ENCODE measurements around the gene ADARB2. TPM values are rescaled to one million over a fixed set of nuclear protein-coding genes. Genes with fewer than 3 reads are reported as not detected.

ADARB2 gene
- total and polyA plus RNA-seq, 7 donors: 0.05 to 0.39 (median 0.15) TPM; not detected in 2

GRCh38 chr10:1668399-1668798 is 68.9 kb downstream of the ADARB2 start:
- H3K4me1 ChIP-seq: no peaks in the 10 kb centered on the region
- no peaks in the 10 kb centered on the region for H3K36me3 ChIP-seq (ENCODE audit: insufficient read depth in 1 of 2, low read depth in 1 of 2)
- peaks cover 0 to 6% (median 0%) of the 10 kb centered on the region in 3 donors for H3K27me3 ChIP-seq (ENCODE audit: insufficient read depth in 3 of 3, low read length in 2 of 3)
- no peak for ATAC-seq
- no peaks in the 10 kb centered on the region for H3K9me3 ChIP-seq
- intact Hi-C loops (cut with DNase I): no loop called here
- H3K4me3 ChIP-seq: no peak overlapping the region
- TF ChIP-seq CTCF (IDR thresholded peaks at IDR 0.05): no peak
- 56 to 63% (median 60%) methylated on average over 5 of the region's 5 CpGs for WGBS, 3 donors
- H3K27ac ChIP-seq: no peak overlapping the region
- no peak for DNase-seq

- no peak for DNase-seq
- Histone ChIP-seq H3K9me3 (no peaks in the 10 kb centered on the region), H3K27ac (no peak overlapping the region), H3K4me1 (no peaks in the 10 kb centered on the region), H3K36me3 (ENCODE audit: insufficient read depth in 1 of 2, low read depth in 1 of 2) (no peaks in the 10 kb centered on the region), H3K4me3 (no peak overlapping the region), H3K27me3 (ENCODE audit: insufficient read depth in 3 of 3, low read length in 2 of 3) (peaks cover 0 to 6% (median 0%) of the 10 kb centered on the region in 3 donors)
- no peak for ATAC-seq
- TF ChIP-seq CTCF (IDR thresholded peaks at IDR 0.05): no peak
- intact Hi-C loops (cut with DNase I): no loop called here
Observed at GRCh38 chr10:1667392-1667791, 69.9 kb downstream of the ADARB2 start.

GRCh38 chr10:1666147-1666546 is 71.2 kb downstream of the ADARB2 start:
- H3K36me3 ChIP-seq (ENCODE audit: insufficient read depth in 1 of 2, low read depth in 1 of 2): no peaks in the 10 kb centered on the region
- H3K4me3 ChIP-seq: no peak overlapping the region
- ATAC-seq (no peak), DNase-seq (no peak)
- H3K27me3 ChIP-seq (ENCODE audit: insufficient read depth in 3 of 3, low read length in 2 of 3): peaks cover 0 to 6% (median 0%) of the 10 kb centered on the region in 3 donors
- H3K4me1 ChIP-seq: no peaks in the 10 kb centered on the region
- TF ChIP-seq CTCF (IDR thresholded peaks at IDR 0.05): no peak
- H3K27ac ChIP-seq: no peak overlapping the region
- intact Hi-C loops (cut with DNase I): no loop called here
- 89 to 91% (median 91%) methylated on average over 20 of the region's 20 CpGs for WGBS, 3 donors
- no peaks in the 10 kb centered on the region for H3K9me3 ChIP-seq

- H3K4me3 ChIP-seq: no peak overlapping the region
- no peaks in the 10 kb centered on the region for H3K9me3 ChIP-seq
Observed at GRCh38 chr10:1665681-1666080, 71.6 kb downstream of the ADARB2 start.

More at GRCh38 chr10:1665681-1666080, 71.6 kb downstream of the ADARB2 start:
- Histone ChIP-seq H3K27me3 (ENCODE audit: insufficient read depth in 3 of 3, low read length in 2 of 3) (peaks cover 0 to 6% (median 0%) of the 10 kb centered on the region in 3 donors), H3K4me1 (no peaks in the 10 kb centered on the region), H3K27ac (no peak overlapping the region), H3K36me3 (ENCODE audit: insufficient read depth in 1 of 2, low read depth in 1 of 2) (no peaks in the 10 kb centered on the region)
- DNase-seq: no peak
- TF ChIP-seq CTCF (IDR thresholded peaks at IDR 0.05): no peak
- WGBS, 3 donors: 87 to 92% (median 90%) methylated on average over 10 of the region's 10 CpGs
- intact Hi-C loops (cut with DNase I): no loop called here
- no peak for ATAC-seq
